ENCODE measurements around the gene ST6GAL1. TPM values are rescaled to one million over a fixed set of nuclear protein-coding genes. Genes with fewer than 3 reads are reported as not detected.

Gene ST6GAL1
- total RNA-seq, 1 experiment from 2014 or later: 74.2 TPM

- CTCF ChIA-PET: no interaction called here
- Histone ChIP-seq H3K9me3 (ENCODE audit: low read depth, low read length, poor library complexity, severe bottlenecking) (peaks cover 15% of the 10 kb centered on the region), H3K4me1 (ENCODE audit: insufficient read depth, low read length, poor library complexity, severe bottlenecking) (peaks cover 19% of the 10 kb centered on the region), H3K27me3 (replicated peaks; ENCODE audit: insufficient read depth, low read depth, low read length, poor library complexity) (no peaks in the 10 kb centered on the region), H3K36me3 (ENCODE audit: insufficient read depth, low read length, poor library complexity, severe bottlenecking) (no peaks in the 10 kb centered on the region), H3K27ac (ENCODE audit: low read depth, low read length, poor library complexity, severe bottlenecking) (no peak overlapping the region), H3K4me3 (ENCODE audit: low read depth, low read length, poor library complexity, severe bottlenecking) (no peak overlapping the region)
- intact Hi-C loops (cut with micrococcal nuclease; ENCODE audit: unreplicated experiment): no loop called here
- TF ChIP-seq CTCF (conservative IDR thresholded peaks at IDR 0.05; ENCODE audit: low read depth, low read length): no peak
- TF ChIP-seq EZH2 (IDR thresholded peaks at IDR 0.05; ENCODE audit: borderline replicate concordance, low read depth, low read length, poor library complexity, severe bottlenecking): no peak
- POLR2A ChIA-PET (ENCODE audit: low non-redundant PET): no interaction called here
- DNase-seq (ENCODE audit: low spot score): no peak
- BruUV-seq (replicated peaks): no TSS peak
Measured at GRCh38 chr3:187088701-187089100, 158.4 kb downstream of the ST6GAL1 start.

- CTCF ChIA-PET: no interaction called here
- Histone ChIP-seq H3K4me1 (ENCODE audit: insufficient read depth, low read length, poor library complexity, severe bottlenecking) (no peaks in the 10 kb centered on the region), H3K36me3 (ENCODE audit: insufficient read depth, low read length, poor library complexity, severe bottlenecking) (no peaks in the 10 kb centered on the region), H3K27ac (ENCODE audit: low read depth, low read length, poor library complexity, severe bottlenecking) (no peak overlapping the region), H3K9me3 (ENCODE audit: low read depth, low read length, poor library complexity, severe bottlenecking) (peaks cover 24% of the 10 kb centered on the region), H3K4me3 (ENCODE audit: low read depth, low read length, poor library complexity, severe bottlenecking) (no peak overlapping the region), H3K27me3 (replicated peaks; ENCODE audit: insufficient read depth, low read depth, low read length, poor library complexity) (no peaks in the 10 kb centered on the region)
- no TSS peak for BruUV-seq (replicated peaks)
- DNase-seq (ENCODE audit: low spot score): no peak
- TF ChIP-seq EZH2 (IDR thresholded peaks at IDR 0.05; ENCODE audit: borderline replicate concordance, low read depth, low read length, poor library complexity, severe bottlenecking) (no peak), CTCF (conservative IDR thresholded peaks at IDR 0.05; ENCODE audit: low read depth, low read length) (no peak)
- intact Hi-C loops (cut with micrococcal nuclease; ENCODE audit: unreplicated experiment): no loop called here
- POLR2A ChIA-PET (ENCODE audit: low non-redundant PET): no interaction called here
Measured at GRCh38 chr3:187093320-187093719, 163.0 kb downstream of the ST6GAL1 start.

- Histone ChIP-seq H3K36me3 (ENCODE audit: insufficient read depth, low read length, poor library complexity, severe bottlenecking) (no peaks in the 10 kb centered on the region), H3K4me3 (ENCODE audit: low read depth, low read length, poor library complexity, severe bottlenecking) (no peak overlapping the region), H3K4me1 (ENCODE audit: insufficient read depth, low read length, poor library complexity, severe bottlenecking) (peaks cover 14% of the 10 kb centered on the region), H3K27me3 (replicated peaks; ENCODE audit: insufficient read depth, low read depth, low read length, poor library complexity) (no peaks in the 10 kb centered on the region), H3K9me3 (ENCODE audit: low read depth, low read length, poor library complexity, severe bottlenecking) (peaks cover 31% of the 10 kb centered on the region), H3K27ac (ENCODE audit: low read depth, low read length, poor library complexity, severe bottlenecking) (no peak overlapping the region)
- TF ChIP-seq EZH2 (IDR thresholded peaks at IDR 0.05; ENCODE audit: borderline replicate concordance, low read depth, low read length, poor library complexity, severe bottlenecking): no peak
- TF ChIP-seq CTCF (conservative IDR thresholded peaks at IDR 0.05; ENCODE audit: low read depth, low read length): no peak
- no peak for DNase-seq (ENCODE audit: low spot score)
- CTCF ChIA-PET: no interaction called here
- intact Hi-C loops (cut with micrococcal nuclease; ENCODE audit: unreplicated experiment): no loop called here
- BruUV-seq (replicated peaks): no TSS peak
- POLR2A ChIA-PET (ENCODE audit: low non-redundant PET): no interaction called here
Measured at GRCh38 chr3:187098923-187099512, 168.7 kb downstream of the ST6GAL1 start.

Data from A673 (cell line).